WTC11 (cell line): ENCODE results near the gene SAE1. TPM values are rescaled to one million over a fixed set of nuclear protein-coding genes. Genes with fewer than 3 reads are reported as not detected.
A peak's percentile ranks its signal among the peaks of the same experiment; 100 is the strongest.

Experiments used
- ATF3 ChIP-seq: sonication (generic); formaldehyde crosslinking; conservative IDR thresholded peaks from 2 replicates; pipeline ENCODE4 v1.8.1; 2022; ENCODE audit warnings: mild to moderate bottlenecking, missing genetic modification reagents
- ATF6 ChIP-seq: sonication (generic); formaldehyde crosslinking; IDR thresholded peaks from 2 replicates; pipeline ENCODE4 v1.8.1; 2023; ENCODE audit warnings: mild to moderate bottlenecking, missing genetic modification reagents
- CBFB ChIP-seq: sonication (generic); formaldehyde crosslinking; IDR thresholded peaks from 2 replicates; pipeline ENCODE4 v1.8.1; 2022; ENCODE audit warnings: mild to moderate bottlenecking, low read depth, missing genetic modification reagents
- CDX4 ChIP-seq: fragments of 250-450 bp; sonication (Bioruptor Pico); IDR thresholded peaks from 2 replicates; pipeline ENCODE4 v1.9.0; 2021; ENCODE audit warnings: moderate library complexity, mild to moderate bottlenecking, inconsistent platforms, borderline replicate concordance
- CREB1 ChIP-seq: sonication (generic); formaldehyde crosslinking; IDR thresholded peaks from 2 replicates; pipeline ENCODE4 v1.8.0; 2023; ENCODE audit warnings: mild to moderate bottlenecking, missing genetic modification reagents
- CREM ChIP-seq: sonication (generic); formaldehyde crosslinking; IDR thresholded peaks from 2 replicates; pipeline ENCODE4 v1.8.1; 2022; ENCODE audit warnings: mild to moderate bottlenecking, missing genetic modification reagents, moderate library complexity
- ELF4 ChIP-seq: sonication (generic); formaldehyde crosslinking; IDR thresholded peaks from 2 replicates; pipeline ENCODE4 v1.8.1; 2022; ENCODE audit warnings: low read depth, mild to moderate bottlenecking, moderate library complexity, missing genetic modification reagents
- FOXJ3 ChIP-seq: sonication (generic); formaldehyde crosslinking; IDR thresholded peaks from 2 replicates; pipeline ENCODE4 v1.9.0; 2021; ENCODE audit warnings: missing genetic modification reagents, mild to moderate bottlenecking, borderline replicate concordance
- MYBL2 ChIP-seq: sonication (generic); formaldehyde crosslinking; IDR thresholded peaks from 2 replicates; pipeline ENCODE4 v1.8.1; 2023; ENCODE audit warnings: mild to moderate bottlenecking, moderate library complexity, missing genetic modification reagents
- PREB ChIP-seq: sonication (generic); formaldehyde crosslinking; IDR thresholded peaks from 2 replicates; pipeline ENCODE4 v1.8.1; 2022; ENCODE audit warnings: mild to moderate bottlenecking, missing genetic modification reagents, moderate library complexity, borderline replicate concordance
- RELA ChIP-seq: sonication (generic); formaldehyde crosslinking; IDR thresholded peaks from 2 replicates; pipeline ENCODE4 v1.8.1; 2022; ENCODE audit warnings: missing genetic modification reagents, mild to moderate bottlenecking, borderline replicate concordance
- RORB ChIP-seq: fragments of 250-450 bp; sonication (Bioruptor Pico); IDR thresholded peaks from 2 replicates; pipeline ENCODE4 v1.9.0; 2021; ENCODE audit warnings: mild to moderate bottlenecking
- TEAD1 ChIP-seq: sonication (generic); formaldehyde crosslinking; IDR thresholded peaks from 2 replicates; pipeline ENCODE4 v1.8.0; 2022; ENCODE audit warnings: mild to moderate bottlenecking, missing genetic modification reagents
- ZNF219 ChIP-seq: sonication (generic); formaldehyde crosslinking; IDR thresholded peaks from 2 replicates; pipeline ENCODE4 v1.8.0; 2023; ENCODE audit warnings: missing genetic modification reagents, mild to moderate bottlenecking, borderline replicate concordance
- ZNF317 ChIP-seq: sonication (generic); formaldehyde crosslinking; IDR thresholded peaks from 2 replicates; pipeline ENCODE4 v1.8.1; 2023; ENCODE audit warnings: low read depth, mild to moderate bottlenecking, moderate library complexity, missing genetic modification reagents, borderline replicate concordance
- ZNF396 ChIP-seq: fragments of 250-450 bp; sonication (Bioruptor Pico); IDR thresholded peaks from 2 replicates; pipeline ENCODE4 v1.8.0; 2021; ENCODE audit warnings: mild to moderate bottlenecking, moderate library complexity, borderline replicate concordance
- total RNA-seq: library from RNA; stranded (reverse); gene quantifications from 3 replicates; pipeline ENCODE4 v1.2.3, GENCODE V29; 2021
- TF ChIP-seq, protein P1 (sequence below): sonication (generic); formaldehyde crosslinking; IDR thresholded peaks from 2 replicates; pipeline ENCODE4 v1.8.0; 2022; ENCODE audit warnings: mild to moderate bottlenecking, missing genetic modification reagents
- TF ChIP-seq, protein P2 (sequence below): sonication (generic); formaldehyde crosslinking; IDR thresholded peaks from 2 replicates; pipeline ENCODE4 v1.8.1; 2022; ENCODE audit warnings: missing genetic modification reagents, borderline replicate concordance
- TF ChIP-seq, protein P3 (sequence below): fragments of 250-450 bp; sonication (Bioruptor Pico); IDR thresholded peaks from 2 replicates; pipeline ENCODE4 v1.9.0; 2021; ENCODE audit warnings: mild to moderate bottlenecking
- TF ChIP-seq, protein P4 (sequence below): fragments of 250-450 bp; sonication (Bioruptor Pico); IDR thresholded peaks from 2 replicates; pipeline ENCODE4 v1.9.0; 2021; ENCODE audit warnings: mild to moderate bottlenecking
- TF ChIP-seq, protein P5 (sequence below): fragments of 250-450 bp; sonication (Bioruptor Pico); conservative IDR thresholded peaks from 2 replicates; pipeline ENCODE4 v1.9.0; 2021; ENCODE audit warnings: mild to moderate bottlenecking
- TF ChIP-seq, protein P6 (sequence below): sonication (generic); formaldehyde crosslinking; IDR thresholded peaks from 2 replicates; pipeline ENCODE4 v1.8.1; 2023; ENCODE audit warnings: mild to moderate bottlenecking, missing genetic modification reagents, moderate library complexity

The SAE1 gene
- total RNA-seq, 1 experiment from 2014 or later = 224 TPM

DNA sequence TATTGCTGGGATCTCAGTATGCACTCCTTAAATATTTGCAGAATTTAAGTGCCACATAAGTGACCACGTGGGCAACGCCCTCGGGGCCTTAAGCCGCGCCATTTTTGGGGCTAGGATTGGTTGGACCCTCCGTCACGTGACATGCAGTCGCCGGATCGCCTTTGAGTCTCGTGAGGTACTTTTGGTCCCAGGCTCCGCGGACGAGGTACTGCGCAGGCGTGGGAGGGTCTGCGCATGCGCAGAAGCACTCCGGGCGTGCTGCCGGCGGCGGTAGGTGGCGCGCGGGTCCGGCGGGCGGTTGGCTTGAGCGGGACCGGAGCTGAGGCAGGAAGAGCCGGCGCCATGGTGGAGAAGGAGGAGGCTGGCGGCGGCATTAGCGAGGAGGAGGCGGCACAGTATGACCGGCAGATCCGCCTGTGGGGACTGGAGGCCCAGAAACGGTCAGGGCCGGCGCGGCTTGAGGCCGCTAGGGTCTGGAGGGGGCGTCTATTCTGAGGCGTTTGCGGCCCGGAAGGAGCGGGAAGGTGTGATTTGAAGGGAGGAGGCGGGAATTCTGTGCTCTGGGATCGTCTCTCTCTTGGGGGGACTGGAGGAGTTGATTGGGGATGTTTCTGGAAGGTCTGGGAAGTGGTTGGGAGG lies at the start of gene SAE1 (continued):
- TF ChIP-seq RORB (CRISPR knock-in tag) (no peak), FOXJ3 (CRISPR knock-in tag) (no peak), CREM (CRISPR knock-in tag) (peak; percentile 89), ATF6 (CRISPR knock-in tag) (no peak), CDX4 (no peak), ZNF396 (CRISPR knock-in tag) (no peak), PREB (no peak), CREB1 (CRISPR knock-in tag) (no peak), RELA (CRISPR knock-in tag) (peak; percentile 62; the same call in 1 of the 2 replicates), TEAD1 (CRISPR knock-in tag) (no peak; the same call in none of the 2 replicates), ELF4 (CRISPR knock-in tag) (no peak), CBFB (CRISPR knock-in tag) (no peak), ZNF317 (0 out of 2 replicates have a peak, but pooled peaks have one; percentile 22), ATF3 (no peak), ZNF219 (no peak), MYBL2 (CRISPR knock-in tag) (peak; percentile 77)
- TF ChIP-seq, protein P1, sequence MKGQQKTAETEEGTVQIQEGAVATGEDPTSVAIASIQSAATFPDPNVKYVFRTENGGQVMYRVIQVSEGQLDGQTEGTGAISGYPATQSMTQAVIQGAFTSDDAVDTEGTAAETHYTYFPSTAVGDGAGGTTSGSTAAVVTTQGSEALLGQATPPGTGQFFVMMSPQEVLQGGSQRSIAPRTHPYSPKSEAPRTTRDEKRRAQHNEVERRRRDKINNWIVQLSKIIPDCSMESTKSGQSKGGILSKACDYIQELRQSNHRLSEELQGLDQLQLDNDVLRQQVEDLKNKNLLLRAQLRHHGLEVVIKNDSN (CRISPR knock-in tag) = peak; percentile 99
- TF ChIP-seq, protein P2, sequence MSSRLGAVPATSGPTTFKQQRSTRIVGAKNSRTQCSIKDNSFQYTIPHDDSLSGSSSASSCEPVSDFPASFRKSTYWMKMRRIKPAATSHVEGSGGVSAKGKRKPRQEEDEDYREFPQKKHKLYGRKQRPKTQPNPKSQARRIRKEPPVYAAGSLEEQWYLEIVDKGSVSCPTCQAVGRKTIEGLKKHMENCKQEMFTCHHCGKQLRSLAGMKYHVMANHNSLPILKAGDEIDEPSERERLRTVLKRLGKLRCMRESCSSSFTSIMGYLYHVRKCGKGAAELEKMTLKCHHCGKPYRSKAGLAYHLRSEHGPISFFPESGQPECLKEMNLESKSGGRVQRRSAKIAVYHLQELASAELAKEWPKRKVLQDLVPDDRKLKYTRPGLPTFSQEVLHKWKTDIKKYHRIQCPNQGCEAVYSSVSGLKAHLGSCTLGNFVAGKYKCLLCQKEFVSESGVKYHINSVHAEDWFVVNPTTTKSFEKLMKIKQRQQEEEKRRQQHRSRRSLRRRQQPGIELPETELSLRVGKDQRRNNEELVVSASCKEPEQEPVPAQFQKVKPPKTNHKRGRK = no peak
- TF ChIP-seq, protein P3, sequence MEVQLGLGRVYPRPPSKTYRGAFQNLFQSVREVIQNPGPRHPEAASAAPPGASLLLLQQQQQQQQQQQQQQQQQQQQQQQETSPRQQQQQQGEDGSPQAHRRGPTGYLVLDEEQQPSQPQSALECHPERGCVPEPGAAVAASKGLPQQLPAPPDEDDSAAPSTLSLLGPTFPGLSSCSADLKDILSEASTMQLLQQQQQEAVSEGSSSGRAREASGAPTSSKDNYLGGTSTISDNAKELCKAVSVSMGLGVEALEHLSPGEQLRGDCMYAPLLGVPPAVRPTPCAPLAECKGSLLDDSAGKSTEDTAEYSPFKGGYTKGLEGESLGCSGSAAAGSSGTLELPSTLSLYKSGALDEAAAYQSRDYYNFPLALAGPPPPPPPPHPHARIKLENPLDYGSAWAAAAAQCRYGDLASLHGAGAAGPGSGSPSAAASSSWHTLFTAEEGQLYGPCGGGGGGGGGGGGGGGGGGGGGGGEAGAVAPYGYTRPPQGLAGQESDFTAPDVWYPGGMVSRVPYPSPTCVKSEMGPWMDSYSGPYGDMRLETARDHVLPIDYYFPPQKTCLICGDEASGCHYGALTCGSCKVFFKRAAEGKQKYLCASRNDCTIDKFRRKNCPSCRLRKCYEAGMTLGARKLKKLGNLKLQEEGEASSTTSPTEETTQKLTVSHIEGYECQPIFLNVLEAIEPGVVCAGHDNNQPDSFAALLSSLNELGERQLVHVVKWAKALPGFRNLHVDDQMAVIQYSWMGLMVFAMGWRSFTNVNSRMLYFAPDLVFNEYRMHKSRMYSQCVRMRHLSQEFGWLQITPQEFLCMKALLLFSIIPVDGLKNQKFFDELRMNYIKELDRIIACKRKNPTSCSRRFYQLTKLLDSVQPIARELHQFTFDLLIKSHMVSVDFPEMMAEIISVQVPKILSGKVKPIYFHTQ (CRISPR knock-in tag) = no peak
- TF ChIP-seq, protein P4, sequence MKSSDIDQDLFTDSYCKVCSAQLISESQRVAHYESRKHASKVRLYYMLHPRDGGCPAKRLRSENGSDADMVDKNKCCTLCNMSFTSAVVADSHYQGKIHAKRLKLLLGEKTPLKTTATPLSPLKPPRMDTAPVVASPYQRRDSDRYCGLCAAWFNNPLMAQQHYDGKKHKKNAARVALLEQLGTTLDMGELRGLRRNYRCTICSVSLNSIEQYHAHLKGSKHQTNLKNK = no peak
- TF ChIP-seq, protein P5, sequence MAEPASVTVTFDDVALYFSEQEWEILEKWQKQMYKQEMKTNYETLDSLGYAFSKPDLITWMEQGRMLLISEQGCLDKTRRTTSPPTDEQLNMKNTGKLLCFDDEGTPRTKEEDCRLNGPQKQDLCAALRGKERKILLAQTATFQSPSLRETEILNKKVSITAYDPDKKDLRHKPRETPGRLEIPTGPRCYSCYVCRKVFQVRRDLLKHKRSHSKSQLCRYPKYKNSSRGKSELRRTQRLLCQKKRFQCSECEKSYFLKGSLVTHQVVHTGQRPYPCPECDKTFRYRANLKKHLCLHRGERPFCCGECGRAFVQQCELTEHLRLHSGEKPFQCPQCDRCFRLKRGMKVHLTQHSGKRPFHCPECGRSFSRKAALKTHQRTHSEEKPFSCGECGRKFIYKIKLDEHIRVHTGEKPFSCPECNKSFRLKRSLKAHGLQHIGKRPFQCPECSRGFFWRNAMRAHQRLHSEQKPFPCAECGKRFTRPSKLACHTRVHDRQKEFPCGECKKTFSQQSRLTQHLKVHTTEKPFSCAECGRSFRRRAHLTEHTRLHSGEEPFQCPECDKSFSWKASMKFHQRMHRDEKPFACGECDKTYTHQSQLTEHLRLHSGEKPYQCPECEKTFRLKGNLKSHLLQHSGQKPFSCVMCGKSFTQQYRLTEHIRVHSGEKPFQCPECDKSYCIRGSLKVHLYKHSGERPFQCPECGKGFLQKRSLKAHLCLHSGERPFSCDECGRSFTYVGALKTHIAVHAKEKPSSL (CRISPR knock-in tag) = no peak
- TF ChIP-seq, protein P6, sequence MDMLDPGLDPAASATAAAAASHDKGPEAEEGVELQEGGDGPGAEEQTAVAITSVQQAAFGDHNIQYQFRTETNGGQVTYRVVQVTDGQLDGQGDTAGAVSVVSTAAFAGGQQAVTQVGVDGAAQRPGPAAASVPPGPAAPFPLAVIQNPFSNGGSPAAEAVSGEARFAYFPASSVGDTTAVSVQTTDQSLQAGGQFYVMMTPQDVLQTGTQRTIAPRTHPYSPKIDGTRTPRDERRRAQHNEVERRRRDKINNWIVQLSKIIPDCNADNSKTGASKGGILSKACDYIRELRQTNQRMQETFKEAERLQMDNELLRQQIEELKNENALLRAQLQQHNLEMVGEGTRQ (CRISPR knock-in tag) = peak; percentile 99
